Neutrophil (primary cell): ENCODE measurements around the gene LLGL1.

Experiments used
- H3K27ac ChIP-seq: fragments of 200-600 bp; sonication (generic); 2 replicates; pipeline ENCODE4 v1.5.1; 2016; ENCODE audit warnings: mild to moderate bottlenecking, moderate library complexity
- H3K27me3 ChIP-seq: fragments of 200-600 bp; sonication (generic); 2 replicates; pipeline ENCODE4 v1.6.0; 2016; ENCODE audit warnings: mild to moderate bottlenecking
- H3K36me3 ChIP-seq: fragments of 200-600 bp; sonication (generic); 2 replicates; pipeline ENCODE4 v1.5.1; 2017
- H3K4me1 ChIP-seq, 2 experiments: fragments of 200-600 bp in 1 of 2; sonication (generic) in 1 of 2; 1 replicate in 1 of 2; 2 replicates in 1 of 2; pipeline versions ENCODE4 v1.5.1 to v1.6.1; 2013 to 2016; ENCODE audit warnings: low read depth in 1 of 2, low read length in 1 of 2, mild to moderate bottlenecking in 1 of 2, moderate library complexity in 1 of 2; ENCODE audit not compliant: control insufficient read depth in 1 of 2, insufficient read depth in 1 of 2
- H3K4me3 ChIP-seq, 2 experiments: fragments of 200-600 bp in 1 of 2; sonication (generic) in 1 of 2; 1 replicate in 1 of 2; 2 replicates in 1 of 2; pipeline ENCODE4 v1.5.1; 2013 to 2016; ENCODE audit warnings: low read depth in 1 of 2, low read length in 1 of 2, mild to moderate bottlenecking in 1 of 2, moderate library complexity in 1 of 2
- H3K9me3 ChIP-seq: fragments of 200-600 bp; sonication (generic); 2 replicates; pipeline ENCODE4 v1.5.1; 2016
- TF ChIP-seq, protein P1 (sequence below): fragments of 200-600 bp; sonication (generic); IDR thresholded peaks from 2 replicates; pipeline ENCODE4 v1.5.1; 2016; ENCODE audit warnings: antibody characterized with exemption

Gene LLGL1

DNA sequence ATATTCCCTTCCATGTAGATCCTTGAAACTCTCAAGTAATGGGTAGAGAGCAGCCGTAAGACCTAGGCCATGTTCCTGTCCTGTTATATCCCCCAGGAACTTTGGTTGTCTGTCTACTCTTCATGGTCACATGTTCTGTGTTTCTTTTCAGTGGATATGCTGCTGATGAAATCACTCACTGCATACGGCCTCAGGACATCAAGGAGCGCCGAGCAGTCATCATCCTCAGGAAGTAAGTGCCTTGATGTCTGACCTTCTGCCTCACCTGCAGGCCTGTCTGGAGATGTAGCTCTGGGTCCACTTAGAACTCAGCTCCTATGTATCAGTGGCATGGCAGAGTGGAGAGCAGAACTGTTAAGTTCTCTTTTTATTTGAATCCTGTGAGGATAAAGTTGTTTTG is 30.6 kb upstream of the LLGL1 start:
- Histone ChIP-seq H3K4me1 (peaks cover 0 to 11% of the 10 kb centered on the region in 2 experiments), H3K9me3 (no peaks in the 10 kb centered on the region), H3K27me3 (no peaks in the 10 kb centered on the region), H3K27ac (no peak overlapping the region), H3K36me3 (peaks cover 51% of the 10 kb centered on the region), H3K4me3 (no peak overlapping the region)
- TF ChIP-seq, protein P1, sequence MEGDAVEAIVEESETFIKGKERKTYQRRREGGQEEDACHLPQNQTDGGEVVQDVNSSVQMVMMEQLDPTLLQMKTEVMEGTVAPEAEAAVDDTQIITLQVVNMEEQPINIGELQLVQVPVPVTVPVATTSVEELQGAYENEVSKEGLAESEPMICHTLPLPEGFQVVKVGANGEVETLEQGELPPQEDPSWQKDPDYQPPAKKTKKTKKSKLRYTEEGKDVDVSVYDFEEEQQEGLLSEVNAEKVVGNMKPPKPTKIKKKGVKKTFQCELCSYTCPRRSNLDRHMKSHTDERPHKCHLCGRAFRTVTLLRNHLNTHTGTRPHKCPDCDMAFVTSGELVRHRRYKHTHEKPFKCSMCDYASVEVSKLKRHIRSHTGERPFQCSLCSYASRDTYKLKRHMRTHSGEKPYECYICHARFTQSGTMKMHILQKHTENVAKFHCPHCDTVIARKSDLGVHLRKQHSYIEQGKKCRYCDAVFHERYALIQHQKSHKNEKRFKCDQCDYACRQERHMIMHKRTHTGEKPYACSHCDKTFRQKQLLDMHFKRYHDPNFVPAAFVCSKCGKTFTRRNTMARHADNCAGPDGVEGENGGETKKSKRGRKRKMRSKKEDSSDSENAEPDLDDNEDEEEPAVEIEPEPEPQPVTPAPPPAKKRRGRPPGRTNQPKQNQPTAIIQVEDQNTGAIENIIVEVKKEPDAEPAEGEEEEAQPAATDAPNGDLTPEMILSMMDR: no peak

DNA sequence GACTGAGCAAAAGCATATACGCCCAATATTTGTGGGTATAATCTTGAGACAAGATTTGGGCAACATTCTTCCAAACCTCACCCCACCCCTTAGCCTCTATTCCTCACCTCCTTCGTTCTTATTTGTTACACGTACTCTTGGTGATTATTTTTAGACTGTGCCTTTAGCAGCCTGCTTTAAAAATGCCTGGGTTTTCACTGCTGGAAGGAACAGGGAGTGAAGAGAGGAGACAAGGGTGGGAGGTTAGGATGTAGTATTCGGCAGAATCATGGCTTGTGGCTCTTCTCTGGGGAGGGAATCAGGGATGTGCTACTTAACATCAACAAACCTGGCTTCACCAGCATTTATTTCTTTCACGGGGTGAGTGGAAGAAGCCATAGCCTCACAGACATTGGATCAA is 30.2 kb upstream of the LLGL1 start:
- Histone ChIP-seq H3K36me3 (peaks cover 51% of the 10 kb centered on the region), H3K4me1 (peaks cover 0 to 11% of the 10 kb centered on the region in 2 experiments)

DNA sequence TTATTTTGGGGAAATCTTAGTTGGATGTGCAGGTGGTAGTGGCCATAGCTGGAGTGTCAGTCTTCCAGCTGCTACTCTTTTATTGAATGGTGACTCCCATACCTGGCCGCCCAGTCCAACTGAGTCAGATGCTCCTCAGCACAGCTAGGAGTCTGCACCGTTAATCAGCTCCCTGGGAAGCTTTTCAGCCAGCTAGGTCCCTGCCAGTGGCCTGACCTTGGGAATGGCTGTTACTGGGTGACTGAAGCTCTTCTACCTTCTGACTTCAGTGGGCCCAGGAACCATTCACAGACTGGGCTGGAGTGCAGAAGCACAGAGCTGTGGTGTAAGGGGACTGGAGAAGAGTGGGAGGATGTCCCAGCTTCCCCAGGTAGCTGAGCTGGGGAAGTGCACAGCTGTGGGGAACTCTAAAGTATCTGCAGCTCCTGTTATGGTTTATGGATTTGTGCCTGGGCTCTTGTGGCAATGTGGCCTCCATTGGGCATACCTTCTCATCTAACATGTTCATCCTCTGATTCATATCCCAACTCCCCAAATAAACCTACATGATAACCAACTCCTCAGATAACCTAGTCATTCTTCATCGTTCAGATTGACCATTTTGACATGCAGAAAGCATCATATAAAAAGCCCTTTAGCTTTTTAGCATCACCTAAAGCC is 27.8 kb upstream of the LLGL1 start:
- H3K4me1 ChIP-seq: no peaks in the 10 kb centered on the region
- TF ChIP-seq, protein P1: no peak
- H3K27me3 ChIP-seq: no peaks in the 10 kb centered on the region
- no peaks in the 10 kb centered on the region for H3K9me3 ChIP-seq
- H3K4me3 ChIP-seq: no peak overlapping the region
- peaks cover 60% of the 10 kb centered on the region for H3K36me3 ChIP-seq
- H3K27ac ChIP-seq: no peak overlapping the region

More for the DNA sequence above, 30.2 kb upstream of the LLGL1 start:
- Histone ChIP-seq H3K9me3 (no peaks in the 10 kb centered on the region), H3K27ac (no peak overlapping the region), H3K4me3 (no peak overlapping the region), H3K27me3 (no peaks in the 10 kb centered on the region)
- TF ChIP-seq, protein P1: no peak

GRCh38 chr17:18198530-18198929 is 26.9 kb upstream of the LLGL1 start:
- no peaks in the 10 kb centered on the region for H3K27me3 ChIP-seq
- H3K4me3 ChIP-seq: no peak overlapping the region
- peaks cover 65% of the 10 kb centered on the region for H3K36me3 ChIP-seq
- no peaks in the 10 kb centered on the region for H3K4me1 ChIP-seq
- H3K27ac ChIP-seq: no peak overlapping the region
- TF ChIP-seq, protein P1: no peak
- no peaks in the 10 kb centered on the region for H3K9me3 ChIP-seq

GRCh38 chr17:18201108-18201507 is 24.3 kb upstream of the LLGL1 start:
- no peaks in the 10 kb centered on the region for H3K27me3 ChIP-seq
- H3K9me3 ChIP-seq: no peaks in the 10 kb centered on the region
- no peaks in the 10 kb centered on the region for H3K4me1 ChIP-seq
- no peak overlapping the region for H3K4me3 ChIP-seq
- H3K27ac ChIP-seq: no peak overlapping the region
- H3K36me3 ChIP-seq: peaks cover 64% of the 10 kb centered on the region
- TF ChIP-seq, protein P1: no peak
